ENCODE measurements around the gene MIPOL1.

The MIPOL1 gene

DNA sequence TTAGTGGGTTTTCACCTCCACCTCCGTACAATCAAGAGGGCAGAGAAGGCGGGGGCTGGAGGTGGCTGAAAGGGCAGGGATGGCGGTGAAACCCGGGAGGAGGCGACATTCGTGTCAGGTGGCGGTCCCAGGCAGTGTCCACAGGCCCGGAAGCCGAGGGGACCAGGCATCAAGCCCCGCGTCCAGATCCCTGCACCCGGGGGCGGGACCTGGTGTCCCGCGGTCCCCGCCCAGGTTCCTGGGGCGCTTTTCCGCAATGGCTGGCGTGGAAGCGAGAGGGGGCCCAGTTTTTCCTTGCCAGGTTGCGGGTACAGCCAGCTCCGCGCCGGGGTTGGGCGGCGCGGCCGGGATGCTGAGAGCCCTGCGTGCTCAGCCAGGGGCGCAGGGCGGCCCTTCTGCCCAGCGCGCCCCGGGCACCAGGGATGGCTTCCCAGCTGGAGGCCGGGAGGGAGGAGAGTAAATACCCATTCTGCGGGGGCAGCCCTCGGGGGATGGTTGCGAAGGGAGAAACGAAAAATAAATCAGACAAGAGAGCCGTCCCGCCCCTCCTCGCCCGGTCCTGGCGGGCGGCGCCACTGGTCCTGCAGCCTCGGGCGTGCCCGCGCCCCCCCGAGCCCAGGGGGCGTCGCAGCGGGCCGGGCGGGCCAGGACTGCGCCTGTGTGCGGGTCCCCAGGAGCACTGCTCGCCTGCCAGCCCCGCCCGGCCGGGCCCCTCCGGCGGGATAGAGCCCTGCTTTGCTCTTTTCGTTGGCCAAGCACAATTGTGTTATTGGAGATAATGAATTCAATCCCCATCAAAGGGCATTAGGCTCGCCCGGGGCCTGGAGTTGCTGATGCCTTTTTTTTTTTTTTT, 385.8 kb downstream of the MIPOL1 start:
- H3K4me3 ChIP-seq (ENCODE audit: low read depth, low read length), result no peak overlapping the region

DNA sequence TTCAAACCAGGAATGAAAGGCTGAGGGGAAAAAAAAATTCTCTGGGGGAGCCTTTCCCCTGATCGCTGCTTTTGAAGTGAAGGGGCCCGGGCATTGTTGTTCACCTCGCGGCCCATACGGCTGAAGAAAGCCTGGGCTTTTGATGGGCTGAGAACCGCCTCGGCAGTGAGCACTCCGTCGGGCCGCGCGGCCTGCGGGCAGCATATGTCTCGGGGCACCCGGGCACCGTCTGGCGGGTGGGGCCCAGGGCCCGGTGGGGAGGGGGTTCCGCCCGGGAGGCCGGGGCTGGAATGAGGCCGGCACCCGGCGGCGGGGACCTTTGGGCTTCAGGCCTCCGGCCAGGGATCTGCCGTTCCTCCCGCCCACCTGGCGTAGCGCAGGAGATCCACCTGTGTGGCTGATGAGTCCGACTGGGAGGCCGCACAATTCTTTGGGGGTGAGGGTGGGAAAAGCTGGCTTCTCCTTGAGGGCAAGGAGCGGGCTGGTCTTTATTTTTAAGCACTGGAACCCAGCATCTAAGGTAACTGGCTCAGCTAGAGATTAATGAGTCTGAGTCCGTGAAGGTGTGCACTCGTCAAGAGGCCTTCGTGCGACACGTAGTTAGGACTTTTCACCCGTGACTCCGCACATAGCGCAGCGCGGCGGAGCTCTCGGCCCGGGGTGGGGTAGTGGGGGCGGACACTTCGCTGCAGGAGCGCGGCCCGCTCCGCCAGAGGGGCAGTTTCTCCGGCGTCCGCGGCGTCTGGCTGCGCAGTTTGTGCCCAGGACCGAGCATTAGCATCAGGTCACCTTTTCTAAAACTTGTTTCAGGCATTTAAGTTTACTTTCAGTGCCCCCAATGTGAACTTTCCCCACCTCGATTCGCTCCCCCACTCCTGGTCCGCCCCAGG, 386.7 kb downstream of the MIPOL1 start:
- no peak overlapping the region for H3K4me3 ChIP-seq (ENCODE audit: low read depth, low read length)

DNA sequence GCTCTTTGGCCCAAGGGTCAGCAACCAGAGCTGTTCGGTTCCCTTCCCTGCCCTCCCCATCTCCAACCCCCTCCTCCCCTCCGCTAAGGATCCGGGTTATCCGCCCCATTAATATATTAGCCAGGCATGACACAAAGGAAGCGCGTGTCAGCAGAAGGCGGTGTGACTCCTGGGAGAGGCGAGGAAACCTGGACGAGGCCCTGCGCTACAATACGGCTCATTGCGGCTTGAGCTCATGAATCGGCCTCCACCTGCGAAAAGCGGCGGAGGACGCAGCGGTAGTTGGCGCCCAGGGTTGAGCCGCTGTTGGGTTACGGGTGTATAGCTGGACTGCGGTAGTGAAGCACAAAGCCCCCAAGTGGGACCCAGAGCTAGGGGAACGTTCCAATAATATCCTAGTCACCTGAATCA, 387.4 kb downstream of the MIPOL1 start:
- no peak overlapping the region for H3K4me3 ChIP-seq (ENCODE audit: low read depth, low read length)

DNA sequence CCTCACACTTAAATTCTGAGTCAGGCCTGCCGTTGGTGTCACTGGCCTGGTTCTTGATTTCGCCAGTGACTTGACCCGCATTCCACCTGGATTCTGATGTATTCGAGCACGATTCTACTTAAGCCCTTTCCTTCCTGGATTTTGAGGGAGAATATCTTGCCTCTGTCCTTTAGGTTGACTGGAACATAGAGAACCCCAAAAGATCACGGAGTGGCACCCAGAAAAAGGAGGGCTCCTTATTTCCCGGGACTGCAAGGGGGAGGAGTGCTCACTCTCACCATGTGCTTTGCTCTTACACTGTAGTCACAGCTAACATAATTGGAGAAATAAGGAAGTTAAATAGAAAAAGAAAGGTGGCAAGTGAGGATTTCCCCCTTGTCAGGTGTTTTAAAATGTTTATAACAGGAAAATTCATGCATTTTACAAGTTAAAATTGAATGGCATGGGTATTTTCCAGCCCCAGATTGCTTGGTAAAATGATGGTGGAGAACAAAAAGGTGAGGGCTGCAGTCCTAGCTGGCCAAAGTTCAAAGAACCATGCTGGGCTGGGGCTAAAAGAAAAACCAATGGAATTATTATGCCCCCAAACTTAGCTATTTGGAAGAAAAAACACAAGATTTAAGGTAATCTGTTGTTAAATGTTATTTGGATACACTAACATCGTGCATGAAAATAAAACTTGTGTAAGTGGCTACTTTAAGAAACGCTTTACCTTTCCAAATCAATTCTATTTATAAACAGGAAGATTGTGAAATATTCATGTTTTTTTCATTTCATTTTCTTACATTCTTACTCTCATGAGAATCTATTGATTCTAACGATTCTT, 388.4 kb downstream of the MIPOL1 start:
- H3K4me3 ChIP-seq (ENCODE audit: low read depth, low read length), result no peak overlapping the region

DNA sequence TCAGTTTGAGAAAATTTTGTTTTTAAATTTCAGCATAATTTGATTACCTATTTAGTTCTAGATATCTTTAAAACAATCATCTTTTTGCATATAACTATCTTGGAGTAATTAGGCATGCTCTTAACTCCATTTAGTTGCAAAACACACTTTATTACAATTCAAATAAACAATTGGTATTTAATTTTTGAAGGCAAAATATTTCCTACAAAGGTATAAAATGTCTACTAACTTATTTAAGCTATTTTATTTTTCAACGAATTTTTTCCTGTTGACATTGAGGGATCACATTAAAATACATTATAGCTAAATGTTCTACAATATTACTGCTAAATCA, 389.0 kb downstream of the MIPOL1 start:
- no peak overlapping the region for H3K4me3 ChIP-seq (ENCODE audit: low read depth, low read length)

DNA sequence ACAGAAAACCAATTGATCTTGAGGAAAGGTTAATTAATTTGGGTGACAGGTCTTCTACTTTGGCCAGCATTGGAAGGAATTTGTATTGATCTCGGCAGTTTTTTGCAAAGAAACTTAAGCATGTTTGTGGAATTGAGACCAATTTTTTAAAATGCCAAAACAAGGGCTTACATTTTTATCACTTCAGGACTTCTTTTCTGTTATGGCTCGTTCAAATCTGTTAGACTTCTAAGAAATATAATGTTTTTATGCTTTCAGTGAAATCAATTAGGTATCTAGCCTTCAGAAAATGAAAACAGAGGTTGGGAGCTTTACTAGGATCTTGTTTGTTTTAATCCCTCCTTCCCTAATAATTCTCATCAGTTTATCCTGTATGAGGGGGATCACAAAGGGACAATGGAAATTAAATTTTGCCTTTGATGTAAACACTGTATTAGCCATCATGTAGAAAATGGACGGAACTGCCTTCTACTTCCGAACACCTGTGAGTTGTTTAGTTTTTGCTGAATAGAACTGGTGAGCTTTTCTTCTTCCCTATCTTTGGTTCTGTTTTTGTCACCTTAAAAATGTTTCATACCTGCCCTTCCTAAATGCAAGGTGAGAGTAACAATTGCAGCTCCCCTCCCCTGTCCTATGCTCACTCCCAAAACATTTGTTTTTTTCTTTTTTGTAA, 389.5 kb downstream of the MIPOL1 start:
- no peak overlapping the region for H3K4me3 ChIP-seq (ENCODE audit: low read depth, low read length)

DNA sequence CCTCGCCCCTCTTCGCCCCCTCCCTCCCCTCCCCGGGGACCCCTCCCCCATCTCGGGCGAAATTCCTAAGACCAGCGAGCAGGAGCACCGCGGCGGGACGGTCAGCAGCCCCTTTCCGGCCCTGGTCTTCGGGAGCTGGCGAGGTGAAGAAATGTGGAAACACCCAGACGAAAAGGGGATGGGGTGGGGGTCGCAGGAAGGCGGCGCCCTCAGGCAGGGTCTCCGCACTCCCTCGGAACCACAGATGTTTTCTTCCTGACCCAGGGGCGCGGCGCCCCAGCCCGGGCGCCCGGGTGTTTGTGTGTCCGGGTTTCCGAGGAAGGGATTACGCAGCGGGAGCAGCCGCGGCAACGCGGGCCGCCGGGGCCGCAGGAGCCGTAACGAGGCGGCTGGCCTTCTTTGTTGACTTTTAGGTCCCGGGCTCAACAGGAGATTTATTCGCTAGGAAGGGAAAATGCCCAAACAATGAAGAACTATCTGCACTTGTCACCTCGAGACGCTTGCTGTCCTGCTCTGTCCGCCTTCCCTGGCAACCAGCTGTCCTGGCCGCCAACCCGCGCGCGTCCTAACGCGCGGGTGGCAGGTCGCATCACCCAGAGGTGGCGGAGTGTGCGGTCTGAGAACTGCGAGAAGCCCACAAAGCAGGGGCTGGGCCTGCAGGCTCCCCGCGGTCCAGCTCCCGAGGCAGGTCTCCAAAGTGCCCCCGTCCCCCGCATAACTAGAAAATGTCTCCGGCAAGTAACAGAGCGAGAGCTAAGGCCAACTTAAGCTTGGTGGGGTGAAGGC, 390.3 kb downstream of the MIPOL1 start:
- H3K4me3 ChIP-seq (ENCODE audit: low read depth, low read length), result peak overlapping the region; percentile 25

DNA sequence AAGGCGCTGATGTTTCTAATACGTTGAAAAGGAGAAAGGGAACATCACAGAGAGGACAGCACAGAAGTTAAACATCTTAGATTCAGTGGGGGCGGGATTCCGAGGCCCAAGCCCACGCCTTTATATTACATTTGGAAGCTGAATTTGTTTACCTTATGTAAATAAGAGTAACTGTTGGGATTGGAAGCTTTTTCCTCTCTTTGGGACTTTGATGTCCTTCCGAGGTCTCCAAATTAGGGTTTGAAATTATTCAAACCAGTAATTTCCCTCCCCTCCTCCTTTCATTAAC, 390.9 kb downstream of the MIPOL1 start:
- no peak overlapping the region for H3K4me3 ChIP-seq (ENCODE audit: low read depth, low read length)

DNA sequence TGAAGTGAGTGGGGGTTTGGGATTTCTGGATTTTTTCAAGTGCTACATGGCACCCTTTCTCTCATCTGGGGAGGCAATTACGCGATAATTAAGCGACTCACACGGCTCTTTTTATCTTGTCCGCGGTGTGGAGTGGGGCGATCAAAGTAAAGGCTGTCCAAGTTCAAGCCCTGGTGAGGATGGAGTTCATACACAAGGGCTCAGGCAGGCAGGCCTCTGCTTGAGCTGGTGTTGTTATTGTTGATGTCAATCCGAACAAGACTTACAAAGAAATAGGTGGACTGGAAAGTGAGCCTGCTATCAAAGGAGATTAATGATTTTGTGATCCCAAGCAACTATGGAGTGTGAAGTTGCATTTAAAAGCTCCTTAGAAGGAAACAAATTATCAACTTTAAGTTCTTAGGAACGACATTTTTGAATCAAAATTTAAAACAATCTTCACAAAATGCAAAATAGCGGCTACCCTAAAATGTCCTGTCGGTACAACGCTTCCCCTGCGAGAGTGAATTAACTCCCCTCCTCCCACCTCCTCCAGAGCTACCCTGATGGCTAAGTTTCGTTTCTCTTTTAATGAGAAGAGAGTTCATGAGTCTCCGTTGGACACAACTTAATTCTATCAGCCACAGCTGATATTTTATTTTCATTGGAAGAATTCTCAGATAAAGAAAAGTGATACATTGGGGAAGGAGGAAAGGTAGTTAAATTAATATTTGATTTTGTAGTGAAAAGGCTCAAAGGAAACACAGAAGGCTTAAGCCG, 391.4 kb downstream of the MIPOL1 start:
- no peak overlapping the region for H3K4me3 ChIP-seq (ENCODE audit: low read depth, low read length)

DNA sequence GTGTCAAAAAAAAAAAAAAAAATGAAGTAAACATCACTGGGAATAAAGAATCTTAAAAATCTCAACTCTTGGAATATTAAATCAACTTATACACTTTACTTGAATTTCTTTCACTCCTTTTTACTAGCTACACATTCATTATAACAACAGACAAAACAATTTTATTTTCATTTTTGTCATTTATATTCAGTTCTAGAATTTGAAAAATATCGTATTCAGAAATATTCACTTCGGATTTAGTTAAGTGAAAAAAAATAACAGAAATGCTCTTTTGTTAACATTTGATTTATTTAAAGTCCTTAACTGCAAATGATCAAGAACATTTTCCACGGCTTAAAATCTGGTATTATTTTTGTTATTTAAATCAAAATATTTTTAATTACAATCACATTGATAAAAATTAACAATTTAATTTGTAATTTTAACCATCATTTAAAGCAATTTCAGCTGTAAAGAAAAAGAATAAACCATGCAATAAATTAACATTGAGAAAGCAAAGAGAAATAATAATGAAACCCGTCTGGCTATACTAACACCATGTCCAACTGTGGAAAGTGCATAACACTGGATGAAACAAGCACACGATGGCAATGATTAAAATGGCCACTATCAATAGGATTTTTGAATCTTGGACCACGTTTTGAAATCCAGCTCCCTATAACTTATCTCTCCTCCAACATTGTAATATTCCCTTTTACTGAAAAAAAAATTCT, 392.1 kb downstream of the MIPOL1 start:
- H3K4me3 ChIP-seq (ENCODE audit: low read depth, low read length), result no peak overlapping the region

DNA sequence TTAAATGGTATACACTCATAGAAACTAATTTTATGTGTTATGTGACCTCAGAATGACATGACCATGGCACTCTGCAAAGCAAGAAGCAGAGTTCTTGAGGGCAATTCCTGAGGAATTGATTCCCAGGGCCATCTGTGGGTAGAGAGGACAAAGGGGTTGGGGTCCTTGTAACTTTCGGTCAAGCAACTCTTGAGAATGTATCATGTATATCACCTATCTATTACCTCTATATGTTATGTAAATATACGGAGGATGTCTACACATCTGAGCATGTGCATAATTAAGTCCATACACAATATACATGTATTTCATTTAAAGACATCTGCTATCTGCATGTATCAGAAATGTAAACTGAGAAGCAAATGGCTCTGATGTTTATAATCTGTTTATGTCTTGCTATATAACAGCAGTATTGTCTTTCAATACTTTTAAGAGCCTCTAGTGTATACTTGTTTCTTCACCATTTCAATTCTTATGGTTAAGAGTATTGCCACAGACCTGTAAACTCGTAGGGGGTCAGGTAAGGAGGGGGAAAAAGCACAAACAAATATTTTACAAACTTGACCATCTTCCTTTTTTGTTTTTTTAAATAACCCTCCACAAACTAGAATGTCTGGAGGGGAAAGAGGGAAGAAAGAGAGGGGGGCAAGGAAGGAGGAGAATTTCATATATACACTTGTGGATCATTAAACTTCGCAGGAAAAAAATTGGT, 392.8 kb downstream of the MIPOL1 start:
- no peak overlapping the region for H3K4me3 ChIP-seq (ENCODE audit: low read depth, low read length)

DNA sequence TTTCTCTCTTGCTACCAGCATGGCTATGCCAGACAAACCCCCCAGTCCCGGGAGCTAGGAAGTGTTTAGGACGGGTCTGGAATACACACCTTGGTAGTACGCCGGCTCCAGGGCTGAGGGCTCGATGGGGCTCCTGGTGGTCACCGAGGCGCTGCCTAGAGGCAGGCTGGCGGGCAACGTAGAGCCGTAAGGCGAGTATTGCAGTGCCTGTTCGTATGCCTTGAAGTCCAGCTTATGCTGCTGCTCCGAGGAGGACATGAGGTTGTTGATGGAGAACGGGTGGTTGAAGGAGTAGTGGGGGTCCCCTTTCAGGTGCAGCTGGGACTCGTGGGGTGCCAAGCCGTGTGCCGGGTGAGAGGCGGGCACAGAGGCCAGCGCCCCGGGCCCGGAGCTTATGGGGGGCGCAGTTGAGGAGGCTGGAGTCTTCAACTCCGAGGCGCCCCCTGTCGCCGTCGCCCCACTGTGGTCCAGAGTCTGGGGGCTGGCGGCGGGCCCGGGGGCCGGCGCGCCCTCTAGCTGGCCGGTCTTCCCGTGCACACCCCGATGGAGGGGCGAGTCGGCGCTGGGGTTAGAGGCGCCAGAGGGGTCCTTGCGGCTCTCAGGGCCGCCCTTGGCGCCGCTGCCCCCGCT, 393.7 kb downstream of the MIPOL1 start:
- H3K4me3 ChIP-seq (ENCODE audit: low read depth, low read length), result no peak overlapping the region

DNA sequence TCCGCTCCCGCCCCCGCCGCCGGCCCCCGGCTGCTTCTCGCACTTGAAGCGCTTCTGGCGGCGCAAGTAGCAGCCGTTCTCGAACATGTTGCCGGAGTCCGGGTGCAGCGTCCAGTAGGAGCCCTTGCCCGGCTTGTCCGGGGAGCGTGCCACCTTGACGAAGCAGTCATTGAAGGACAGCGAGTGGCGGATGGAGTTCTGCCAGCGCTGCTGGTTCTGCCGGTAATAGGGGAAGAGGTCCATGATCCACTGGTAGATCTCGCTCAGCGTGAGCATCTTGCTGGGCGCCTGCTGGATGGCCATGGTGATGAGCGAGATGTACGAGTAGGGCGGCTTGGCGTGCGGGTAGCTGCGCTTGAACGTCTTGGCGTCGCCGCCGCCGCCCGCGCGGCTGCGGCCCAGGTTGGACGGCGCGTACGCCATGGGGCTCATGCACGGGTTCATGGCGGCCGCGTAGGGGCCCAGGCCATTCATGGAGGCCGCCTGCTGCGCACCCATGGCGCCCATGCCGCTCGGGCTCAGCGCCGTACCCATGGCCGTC, 394.3 kb downstream of the MIPOL1 start:
- no peak overlapping the region for H3K4me3 ChIP-seq (ENCODE audit: low read depth, low read length)

DNA sequence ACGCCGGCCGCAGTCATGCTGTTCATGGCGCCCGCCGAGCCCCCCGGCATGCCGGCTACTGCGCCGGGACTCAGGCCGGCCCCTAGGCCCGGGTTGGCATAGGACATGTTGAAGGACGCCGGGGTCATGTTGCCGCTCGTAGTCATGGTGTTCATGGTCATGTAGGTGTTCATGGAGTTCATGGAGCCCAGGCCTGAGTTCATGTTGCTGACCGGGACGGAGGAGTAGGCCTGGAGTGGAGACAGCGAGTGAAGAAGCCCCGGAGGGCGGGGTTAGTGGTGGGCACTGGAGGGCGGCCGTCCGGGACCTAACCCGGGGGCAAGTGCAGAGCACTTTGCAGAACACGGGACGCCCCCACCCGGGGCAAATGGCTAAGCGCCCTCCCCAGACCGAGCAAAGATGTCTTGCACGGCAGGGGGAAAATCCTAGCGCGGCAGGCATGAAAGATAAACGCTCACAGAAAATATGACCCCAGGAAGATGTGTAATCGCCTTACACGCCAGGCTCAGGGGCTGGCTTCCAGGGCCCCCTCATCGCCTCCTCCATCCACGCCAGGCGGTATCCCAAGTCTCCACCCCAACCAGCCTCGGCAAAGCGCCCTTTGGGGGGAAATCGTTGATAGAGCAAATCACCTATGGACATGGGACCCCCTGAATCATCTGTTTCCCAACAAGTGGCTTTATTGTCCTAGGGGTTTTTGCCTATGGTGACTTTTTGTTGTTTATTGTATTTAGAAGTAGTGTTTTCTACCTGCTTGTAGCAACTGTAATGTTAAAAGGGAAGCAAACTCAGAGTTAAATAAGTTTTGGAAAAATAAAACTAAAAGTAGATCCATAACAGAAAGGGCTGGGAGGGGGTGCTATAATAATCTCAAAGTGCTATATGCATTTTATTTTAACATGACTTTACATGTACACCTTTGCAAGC, 395.0 kb downstream of the MIPOL1 start:
- no peak overlapping the region for H3K4me3 ChIP-seq (ENCODE audit: low read depth, low read length)

DNA sequence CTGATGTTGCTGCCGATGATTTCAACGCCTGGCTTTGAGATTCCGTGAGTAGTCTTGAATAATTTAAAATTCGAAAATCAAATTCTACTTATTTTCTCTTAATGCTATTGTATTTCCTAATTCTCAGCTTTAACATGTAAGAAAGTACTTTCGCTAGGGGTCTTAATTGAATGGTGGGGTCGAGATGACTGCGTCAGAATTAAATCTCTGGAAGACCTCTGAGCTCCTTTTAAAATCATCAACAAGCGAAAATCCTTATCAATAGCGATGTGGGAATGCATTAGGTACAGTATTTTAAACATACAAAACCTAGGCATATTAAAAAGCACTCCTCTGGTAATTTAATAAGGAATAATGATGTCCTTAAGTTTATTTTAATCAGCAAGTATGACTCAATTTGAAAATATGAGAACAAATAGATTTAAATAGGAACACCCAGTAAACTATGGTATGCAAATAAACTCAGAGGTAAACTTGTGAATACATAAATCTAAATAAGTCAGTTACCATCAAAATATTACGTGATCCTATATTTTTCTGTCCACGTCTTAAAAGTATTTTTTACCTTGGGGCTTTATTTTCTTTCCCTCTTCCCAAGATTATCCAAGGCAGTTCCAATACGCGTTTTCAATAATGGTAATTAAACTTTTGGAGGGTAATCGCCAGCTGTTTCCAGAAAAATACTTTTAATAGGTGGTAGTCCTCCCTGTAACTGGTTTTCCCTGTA, 395.9 kb downstream of the MIPOL1 start:
- no peak overlapping the region for H3K4me3 ChIP-seq (ENCODE audit: low read depth, low read length)
